ENCODE results near the gene DLG2. TPM values are rescaled to one million over a fixed set of nuclear protein-coding genes. Genes with fewer than 3 reads are reported as not detected.

Gene DLG2
- total RNA-seq, 1 donor from 2014 or later, result 2.4 TPM

DNA sequence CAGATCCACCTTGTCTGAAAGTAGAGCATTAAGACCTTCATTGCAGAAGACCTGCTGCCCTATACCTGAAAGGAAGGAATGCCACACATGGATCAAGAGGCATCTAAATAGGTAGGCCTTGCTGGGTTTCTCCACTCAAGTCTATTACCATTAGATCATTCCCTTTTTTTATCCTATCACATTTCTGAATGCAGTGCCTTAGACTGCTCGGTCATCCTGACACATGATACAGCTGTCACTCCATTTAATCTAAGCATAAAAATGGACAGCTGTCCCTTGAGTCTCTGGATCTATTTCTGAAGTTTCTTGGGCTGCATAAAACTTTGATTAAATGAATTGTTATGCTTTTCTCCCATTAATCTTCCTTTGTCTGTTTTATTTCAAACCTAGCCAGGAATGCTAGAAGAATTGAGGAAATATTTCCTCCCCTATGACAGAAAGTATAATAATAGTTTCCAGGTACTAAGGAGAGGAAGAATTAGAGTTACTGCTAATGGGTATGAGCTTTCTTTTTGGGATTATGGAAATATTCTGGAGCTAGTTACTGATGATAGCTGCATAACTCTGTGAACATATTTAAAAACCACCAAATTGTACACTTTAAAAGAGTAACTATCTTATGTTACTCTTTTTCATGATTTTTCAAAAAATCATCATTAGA lies 88.0 kb downstream of the DLG2 start:
- TF ChIP-seq, protein P1, sequence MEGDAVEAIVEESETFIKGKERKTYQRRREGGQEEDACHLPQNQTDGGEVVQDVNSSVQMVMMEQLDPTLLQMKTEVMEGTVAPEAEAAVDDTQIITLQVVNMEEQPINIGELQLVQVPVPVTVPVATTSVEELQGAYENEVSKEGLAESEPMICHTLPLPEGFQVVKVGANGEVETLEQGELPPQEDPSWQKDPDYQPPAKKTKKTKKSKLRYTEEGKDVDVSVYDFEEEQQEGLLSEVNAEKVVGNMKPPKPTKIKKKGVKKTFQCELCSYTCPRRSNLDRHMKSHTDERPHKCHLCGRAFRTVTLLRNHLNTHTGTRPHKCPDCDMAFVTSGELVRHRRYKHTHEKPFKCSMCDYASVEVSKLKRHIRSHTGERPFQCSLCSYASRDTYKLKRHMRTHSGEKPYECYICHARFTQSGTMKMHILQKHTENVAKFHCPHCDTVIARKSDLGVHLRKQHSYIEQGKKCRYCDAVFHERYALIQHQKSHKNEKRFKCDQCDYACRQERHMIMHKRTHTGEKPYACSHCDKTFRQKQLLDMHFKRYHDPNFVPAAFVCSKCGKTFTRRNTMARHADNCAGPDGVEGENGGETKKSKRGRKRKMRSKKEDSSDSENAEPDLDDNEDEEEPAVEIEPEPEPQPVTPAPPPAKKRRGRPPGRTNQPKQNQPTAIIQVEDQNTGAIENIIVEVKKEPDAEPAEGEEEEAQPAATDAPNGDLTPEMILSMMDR (IDR thresholded peaks at IDR 0.05; ENCODE audit: unreplicated experiment), result no peak
- no peaks in the 10 kb centered on the region for H3K27me3 Mint-ChIP-seq
- peaks cover 8% of the 10 kb centered on the region for H3K9me3 Mint-ChIP-seq (ENCODE audit: low read depth)
- H3K27ac Mint-ChIP-seq, result no peak overlapping the region
- no peak overlapping the region for H3K4me3 Mint-ChIP-seq (ENCODE audit: low read depth)
- DNase-seq (ENCODE audit: low spot score, unreplicated experiment), result no peak
- H3K36me3 Mint-ChIP-seq (ENCODE audit: insufficient read depth), result no peaks in the 10 kb centered on the region
- no peaks in the 10 kb centered on the region for H3K4me1 Mint-ChIP-seq (ENCODE audit: low read depth)

DNA sequence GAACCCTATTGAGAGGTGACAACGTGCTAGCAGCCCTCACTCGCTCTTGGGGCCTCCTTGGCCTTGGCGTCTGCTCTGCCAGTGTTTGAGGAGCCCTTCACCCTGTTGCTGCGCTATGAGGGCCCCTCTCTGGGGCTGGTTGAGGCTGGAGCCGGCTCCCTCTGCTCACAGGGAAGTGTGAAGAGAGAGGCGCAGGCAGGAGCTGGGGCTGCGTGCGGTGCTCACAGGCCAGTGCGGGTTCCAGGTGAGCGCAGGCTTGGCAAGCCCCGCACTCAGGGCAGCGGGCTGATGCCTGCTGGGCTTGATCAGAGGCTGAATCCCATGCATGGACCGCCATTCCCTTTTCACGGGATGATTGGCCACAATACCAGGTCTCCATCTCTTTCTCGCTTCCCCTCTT lies 90.7 kb downstream of the DLG2 start:
- TF ChIP-seq, protein P1 (IDR thresholded peaks at IDR 0.05; ENCODE audit: unreplicated experiment), result no peak
- Mint-ChIP-seq H3K9me3 (ENCODE audit: low read depth) (peaks cover 8% of the 10 kb centered on the region), H3K4me1 (ENCODE audit: low read depth) (no peaks in the 10 kb centered on the region), H3K4me3 (ENCODE audit: low read depth) (no peak overlapping the region), H3K27ac (no peak overlapping the region), H3K36me3 (ENCODE audit: insufficient read depth) (no peaks in the 10 kb centered on the region), H3K27me3 (no peaks in the 10 kb centered on the region)
- no peak for DNase-seq (ENCODE audit: low spot score, unreplicated experiment)

DNA sequence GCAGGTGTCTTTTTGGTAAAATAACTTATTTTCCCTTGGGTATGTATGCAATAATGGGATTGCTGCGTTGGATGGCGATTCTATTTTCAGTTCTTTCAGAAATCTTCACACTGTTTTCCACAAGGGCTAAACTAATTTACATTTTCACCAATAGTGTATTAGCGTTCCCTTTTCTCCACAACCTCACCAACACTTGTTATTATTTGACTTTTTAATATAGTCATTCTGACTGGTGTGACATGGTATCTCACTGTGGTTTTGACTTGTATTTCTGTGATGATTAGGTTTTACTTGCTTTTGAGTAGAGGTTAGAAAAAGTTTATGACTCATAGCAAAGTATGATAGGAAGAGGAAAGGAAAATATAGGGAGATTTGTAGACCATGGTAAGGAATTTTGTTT lies 92.3 kb downstream of the DLG2 start:
- H3K9me3 Mint-ChIP-seq (ENCODE audit: low read depth), result peaks cover 8% of the 10 kb centered on the region
- no peak for DNase-seq (ENCODE audit: low spot score, unreplicated experiment)
- H3K4me1 Mint-ChIP-seq (ENCODE audit: low read depth), result no peaks in the 10 kb centered on the region
- no peak overlapping the region for H3K27ac Mint-ChIP-seq
- no peak overlapping the region for H3K4me3 Mint-ChIP-seq (ENCODE audit: low read depth)
- no peaks in the 10 kb centered on the region for H3K36me3 Mint-ChIP-seq (ENCODE audit: insufficient read depth)
- TF ChIP-seq, protein P1 (IDR thresholded peaks at IDR 0.05; ENCODE audit: unreplicated experiment), result no peak
- H3K27me3 Mint-ChIP-seq, result no peaks in the 10 kb centered on the region

DNA sequence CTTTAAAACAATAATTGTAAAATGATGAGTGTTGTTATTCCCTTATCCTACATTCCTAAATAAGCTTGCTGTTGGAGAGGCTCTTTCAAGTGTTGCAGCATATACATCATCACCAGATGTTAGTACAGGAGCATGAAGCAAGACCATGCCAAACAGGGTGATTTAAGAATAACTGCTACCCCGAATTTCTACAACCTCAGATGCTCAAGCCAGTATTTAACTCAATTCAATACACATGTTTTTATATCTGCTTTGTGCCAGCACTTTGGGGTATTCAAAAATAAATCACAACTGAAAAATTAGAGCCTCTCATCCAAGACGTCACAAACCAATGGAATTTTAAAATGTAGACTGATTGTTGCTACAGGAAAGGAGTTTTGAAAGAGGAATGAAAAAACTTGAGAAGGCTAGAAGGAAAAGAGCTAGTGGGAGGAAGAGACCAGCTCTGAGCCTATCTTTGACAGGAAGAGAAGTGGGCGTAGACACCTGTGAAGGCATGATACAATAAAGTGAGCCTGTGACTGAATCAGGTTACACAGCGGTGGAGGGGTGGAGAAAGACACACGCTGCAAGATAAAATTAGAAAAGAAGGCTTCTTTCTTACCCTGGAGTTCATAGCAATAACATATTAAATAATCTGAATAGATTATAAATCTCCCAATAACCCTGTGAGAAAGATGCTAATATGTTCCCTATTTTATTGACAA lies 95.8 kb downstream of the DLG2 start:
- Mint-ChIP-seq H3K36me3 (ENCODE audit: insufficient read depth) (no peaks in the 10 kb centered on the region), H3K4me1 (ENCODE audit: low read depth) (no peaks in the 10 kb centered on the region), H3K9me3 (ENCODE audit: low read depth) (peaks cover 10% of the 10 kb centered on the region), H3K27ac (no peak overlapping the region), H3K27me3 (no peaks in the 10 kb centered on the region), H3K4me3 (ENCODE audit: low read depth) (no peak overlapping the region)
- TF ChIP-seq, protein P1 (IDR thresholded peaks at IDR 0.05; ENCODE audit: unreplicated experiment), result no peak
- no peak for DNase-seq (ENCODE audit: low spot score, unreplicated experiment)

DNA sequence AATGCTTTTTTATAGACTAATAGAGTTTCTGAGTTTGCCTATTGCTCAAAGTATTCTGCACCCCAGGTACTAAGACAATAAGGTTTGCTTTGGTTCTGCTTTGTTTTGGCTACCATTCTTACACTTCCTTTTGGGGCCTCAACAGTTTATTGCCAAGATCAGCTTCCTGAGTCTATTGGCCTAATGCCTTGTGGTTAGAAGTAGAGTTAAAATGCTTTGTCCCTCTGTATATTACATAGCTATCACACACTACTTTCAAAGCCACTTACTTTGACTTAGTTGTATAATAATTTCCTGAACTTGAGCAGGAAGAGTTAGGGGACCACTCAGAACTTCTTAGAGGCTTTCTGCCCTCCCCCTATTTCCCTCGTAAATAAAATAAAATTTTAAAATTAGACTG lies 96.5 kb downstream of the DLG2 start:
- Mint-ChIP-seq H3K9me3 (ENCODE audit: low read depth) (peaks cover 10% of the 10 kb centered on the region), H3K4me1 (ENCODE audit: low read depth) (no peaks in the 10 kb centered on the region), H3K36me3 (ENCODE audit: insufficient read depth) (no peaks in the 10 kb centered on the region), H3K27ac (no peak overlapping the region), H3K4me3 (ENCODE audit: low read depth) (no peak overlapping the region), H3K27me3 (no peaks in the 10 kb centered on the region)
- DNase-seq (ENCODE audit: low spot score, unreplicated experiment), result no peak
- TF ChIP-seq, protein P1 (IDR thresholded peaks at IDR 0.05; ENCODE audit: unreplicated experiment), result no peak
